Daoy (cell line): Measurements from ENCODE around the gene WT1. TPM values are rescaled to one million over a fixed set of nuclear protein-coding genes. Genes with fewer than 3 reads are reported as not detected.
"Not testable (repeated sequence)": the region's sequence is repeated elsewhere in the genome, so short reads cannot be mapped to it uniquely, and the experiment has no call there.

Experiments
- DNase-seq: peaks from one replicate; pipeline ENCODE4 v3.0.0-alpha.2; 2015; ENCODE audit warnings: low read depth
- total RNA-seq: library from RNA; depleted of rRNA; stranded (reverse); fragments of >200 nt; shearing (Covaris generic); gene quantifications from 2 replicates; pipeline ENCODE4 v1.2.3, GENCODE V29; 2014; rRNA removed

Gene WT1
- 8.0 and 10.7 TPM in 2 replicates for total RNA-seq

GRCh38 chr11:32435511-32435941, at the start of gene WT1:
TSS of gene WT1 (minus strand) at chr11:32435539.
- DNase-seq = peak; percentile 84

GRCh38 chr11:32479291-32479690, 44.0 kb upstream of the WT1 start:
- no peak for DNase-seq

- no peak for DNase-seq
Observed at GRCh38 chr11:32478277-32478731, 43.0 kb upstream of the WT1 start.

GRCh38 chr11:32473282-32473909, 38.1 kb upstream of the WT1 start:
- no peak for DNase-seq

- DNase-seq = no peak
Observed at GRCh38 chr11:32472226-32472625, 36.9 kb upstream of the WT1 start.

- DNase-seq = not testable (repeated sequence)
Observed at GRCh38 chr11:32471544-32471943, 36.2 kb upstream of the WT1 start.

GRCh38 chr11:32469791-32470190, 34.5 kb upstream of the WT1 start:
- no peak for DNase-seq

GRCh38 chr11:32466279-32466915, 31.1 kb upstream of the WT1 start:
- DNase-seq = peak; percentile 84

GRCh38 chr11:32464078-32464477, 28.7 kb upstream of the WT1 start:
- DNase-seq = no peak

- no peak for DNase-seq
Observed at GRCh38 chr11:32462011-32462690, 26.8 kb upstream of the WT1 start.

GRCh38 chr11:32456864-32457263, 21.5 kb upstream of the WT1 start:
- DNase-seq = no peak

GRCh38 chr11:32454993-32455392, 19.7 kb upstream of the WT1 start:
- DNase-seq = no peak

GRCh38 chr11:32451808-32452207, 16.5 kb upstream of the WT1 start:
- no peak for DNase-seq

- no peak for DNase-seq
Observed at GRCh38 chr11:32450372-32450771, 15.0 kb upstream of the WT1 start.

- peak; percentile 27 for DNase-seq
Observed at GRCh38 chr11:32448232-32448631, 12.9 kb upstream of the WT1 start.

GRCh38 chr11:32447252-32447651, 11.9 kb upstream of the WT1 start:
- no peak for DNase-seq

GRCh38 chr11:32446227-32446626, 10.9 kb upstream of the WT1 start:
- no peak for DNase-seq

GRCh38 chr11:32444186-32444585, 8.8 kb upstream of the WT1 start:
- DNase-seq = no peak

- no peak for DNase-seq
Observed at GRCh38 chr11:32440916-32441315, 5.6 kb upstream of the WT1 start.

- no peak for DNase-seq
Observed at GRCh38 chr11:32440312-32440908, 5.1 kb upstream of the WT1 start.

GRCh38 chr11:32439501-32440210, 4.3 kb upstream of the WT1 start:
- no peak for DNase-seq
